NCI-H2196 (cell line): ENCODE results near the gene KCNJ12.

ENCODE experiments used
- DNase-seq: peaks from one replicate; lab custom pipeline; 2025; ENCODE audit not compliant: unreplicated experiment; lab: John Stamatoyannopoulos, UW

KCNJ12 gene

GRCh38 chr17:21463779-21464407 lies 87.7 kb downstream of the KCNJ12 start:
- DNase-seq, result no peak

- no peak for DNase-seq
Measured at GRCh38 chr17:21464611-21465021, 88.5 kb downstream of the KCNJ12 start.

GRCh38 chr17:21466550-21466949 lies 90.4 kb downstream of the KCNJ12 start:
- no peak for DNase-seq

- DNase-seq, result no peak
Measured at GRCh38 chr17:21467196-21467595, 91.0 kb downstream of the KCNJ12 start.

- DNase-seq, result no peak
Measured at GRCh38 chr17:21467739-21468490, 91.8 kb downstream of the KCNJ12 start.
